ENCODE measurements around the gene GMPS.

Gene GMPS

GRCh38 chr3:155906900-155907299, 36.5 kb downstream of the GMPS start:
- TF ChIP-seq CEBPB (IDR thresholded peaks at IDR 0.05) (no peak), EGR1 (IDR thresholded peaks at IDR 0.05) (no peak), REST (IDR thresholded peaks at IDR 0.05; ENCODE audit: low read depth) (no peak), EP300 (IDR thresholded peaks at IDR 0.05; ENCODE audit: borderline replicate concordance) (no peak), USF1 (IDR thresholded peaks at IDR 0.05) (no peak), TAF1 (IDR thresholded peaks at IDR 0.05; ENCODE audit: low read depth) (no peak), CREB1 (IDR thresholded peaks at IDR 0.05; ENCODE audit: low read depth) (no peak), YY1 (IDR thresholded peaks at IDR 0.05; ENCODE audit: low read depth) (no peak), FOXM1 (IDR thresholded peaks at IDR 0.05; ENCODE audit: borderline replicate concordance, low read depth) (no peak), MAX (IDR thresholded peaks at IDR 0.05) (no peak), ZBTB7A (IDR thresholded peaks at IDR 0.05; ENCODE audit: low read depth) (no peak)

- no peak for TF ChIP-seq RAD21 (IDR thresholded peaks at IDR 0.05; ENCODE audit: low read depth)
- no peak for TF ChIP-seq TEAD4 (IDR thresholded peaks at IDR 0.05)
- no peak for TF ChIP-seq REST (IDR thresholded peaks at IDR 0.05; ENCODE audit: low read depth)
- no peak for TF ChIP-seq EGR1 (IDR thresholded peaks at IDR 0.05)
- no peak for TF ChIP-seq EP300 (IDR thresholded peaks at IDR 0.05; ENCODE audit: borderline replicate concordance)
- TF ChIP-seq TCF12 (IDR thresholded peaks at IDR 0.05; ENCODE audit: low read depth): no peak
- TF ChIP-seq YY1 (IDR thresholded peaks at IDR 0.05; ENCODE audit: low read depth): no peak
- TF ChIP-seq MAX (IDR thresholded peaks at IDR 0.05): no peak
Measured at GRCh38 chr3:155908086-155908485, 37.6 kb downstream of the GMPS start.

GRCh38 chr3:155908605-155909004, 38.2 kb downstream of the GMPS start:
- no peak for TF ChIP-seq MAX (IDR thresholded peaks at IDR 0.05)
- TF ChIP-seq TAF1 (IDR thresholded peaks at IDR 0.05; ENCODE audit: low read depth): no peak
- no peak for TF ChIP-seq USF1 (IDR thresholded peaks at IDR 0.05)
- no peak for TF ChIP-seq FOXM1 (IDR thresholded peaks at IDR 0.05; ENCODE audit: borderline replicate concordance, low read depth)
- TF ChIP-seq ZBTB7A (IDR thresholded peaks at IDR 0.05; ENCODE audit: low read depth): no peak
- no peak for TF ChIP-seq RAD21 (IDR thresholded peaks at IDR 0.05; ENCODE audit: low read depth)
- TF ChIP-seq REST (IDR thresholded peaks at IDR 0.05; ENCODE audit: low read depth): no peak
- no peak for TF ChIP-seq CEBPB (IDR thresholded peaks at IDR 0.05)
- TF ChIP-seq EP300 (IDR thresholded peaks at IDR 0.05; ENCODE audit: borderline replicate concordance): no peak
- no peak for TF ChIP-seq TEAD4 (IDR thresholded peaks at IDR 0.05)
- TF ChIP-seq NFIC (IDR thresholded peaks at IDR 0.05): no peak
- TF ChIP-seq YY1 (IDR thresholded peaks at IDR 0.05; ENCODE audit: low read depth): no peak
- TF ChIP-seq CREB1 (IDR thresholded peaks at IDR 0.05; ENCODE audit: low read depth): no peak

- no peak for TF ChIP-seq FOXM1 (IDR thresholded peaks at IDR 0.05; ENCODE audit: borderline replicate concordance, low read depth)
- no peak for TF ChIP-seq TCF12 (IDR thresholded peaks at IDR 0.05; ENCODE audit: low read depth)
- no peak for TF ChIP-seq CEBPB (IDR thresholded peaks at IDR 0.05)
- TF ChIP-seq EGR1 (IDR thresholded peaks at IDR 0.05): no peak
- TF ChIP-seq TEAD4 (IDR thresholded peaks at IDR 0.05): no peak
- no peak for TF ChIP-seq RAD21 (IDR thresholded peaks at IDR 0.05; ENCODE audit: low read depth)
- no peak for TF ChIP-seq CREB1 (IDR thresholded peaks at IDR 0.05; ENCODE audit: low read depth)
- TF ChIP-seq TAF1 (IDR thresholded peaks at IDR 0.05; ENCODE audit: low read depth): no peak
- no peak for TF ChIP-seq REST (IDR thresholded peaks at IDR 0.05; ENCODE audit: low read depth)
- no peak for TF ChIP-seq USF1 (IDR thresholded peaks at IDR 0.05)
- no peak for TF ChIP-seq EP300 (IDR thresholded peaks at IDR 0.05; ENCODE audit: borderline replicate concordance)
- no peak for TF ChIP-seq MAX (IDR thresholded peaks at IDR 0.05)
- TF ChIP-seq NFIC (IDR thresholded peaks at IDR 0.05): no peak
- TF ChIP-seq YY1 (IDR thresholded peaks at IDR 0.05; ENCODE audit: low read depth): no peak
- no peak for TF ChIP-seq ZBTB7A (IDR thresholded peaks at IDR 0.05; ENCODE audit: low read depth)
Measured at GRCh38 chr3:155912090-155912489, 41.6 kb downstream of the GMPS start.

Data from Ishikawa (cell line).